ENCODE results near the gene TGFBRAP1.

GRCh38 chr2:105371156-105371555 lies 41.6 kb upstream of the TGFBRAP1 start:
- TF ChIP-seq CTCF (IDR thresholded peaks at IDR 0.05; ENCODE audit: insufficient read depth, low read length): no peak
- TF ChIP-seq POLR2AphosphoS5 (IDR thresholded peaks at IDR 0.05; ENCODE audit: low read depth): no peak
